GM12878 (cell line): ENCODE results near the gene TMUB1. TPM values are rescaled to one million over a fixed set of nuclear protein-coding genes. Genes with fewer than 3 reads are reported as not detected.

Experiments used
- ATAC-seq: fragments of 200-7000 bp; cut with Tn5 transposase; 3 replicates; pipeline ENCODE4 v1.9.1; 2020; ENCODE audit warnings: mild to moderate bottlenecking, moderate library complexity
- BruUV-seq: library from RNA; stranded (reverse); fragments of 400-500 nt; replicated peaks from 2 replicates; lab custom pipeline; 2021; lab: Mats Ljungman, UMichigan
- CTCF ChIA-PET: fragments of 300-600 bp; sonication (Branson Sonifier 250); formaldehyde crosslinking; extraction: SDS; loops from one replicate; lab custom pipeline; 2021; ENCODE audit warnings: inconsistent platforms; lab: Yijun Ruan, JAX
- POLR2A ChIA-PET: fragments of 350-600 bp; formaldehyde crosslinking; extraction: SDS; loops from one replicate; lab custom pipeline; 2021; ENCODE audit warnings: inconsistent platforms; lab: Charles Lee
- RAD21 ChIA-PET: fragments of 300-600 bp; sonication (Branson Sonifier 250); formaldehyde crosslinking; loops from one replicate; lab custom pipeline; 2023; ENCODE audit warnings: antibody characterized with exemption; ENCODE audit not compliant: unreplicated experiment; lab: Charles Lee
- SMC1A ChIA-PET: fragments of 300-600 bp; sonication (Branson Sonifier 250); formaldehyde crosslinking; loops from one replicate; lab custom pipeline; 2023; ENCODE audit not compliant: unreplicated experiment, uncharacterized antibody; lab: Charles Lee
- DNase-seq: peaks from one replicate; pipeline ENCODE4 v3.0.0-alpha.2; 2011; ENCODE audit warnings: low read depth, low spot score
- FAIRE-seq: peaks from 3 replicates; lab custom pipeline; 2011; peaks lifted over from hg19 to GRCh38; lab: Jason Lieb, UNC
- H2AFZ ChIP-seq: 2 replicates; pipeline ENCODE4 v1.6.0; 2011; ENCODE audit warnings: low read depth, low read length, control low read depth; ENCODE audit not compliant: control insufficient read depth
- H3K27ac ChIP-seq: 2 replicates; pipeline ENCODE4 v1.5.1; 2011; ENCODE audit warnings: control low read depth; ENCODE audit not compliant: control insufficient read depth, insufficient read depth
- H3K27me3 ChIP-seq, 2 experiments: replicated peaks in 1 of 2; 2 replicates each; pipeline versions ENCODE4 v1.6.0 to v1.6.1; 2011; ENCODE audit warnings: low read length in 1 of 2; ENCODE audit not compliant: control insufficient read depth in 2 of 2, insufficient read depth in 2 of 2
- H3K36me3 ChIP-seq, 2 experiments: 2 replicates each; pipeline ENCODE4 v1.5.1; 2011; ENCODE audit warnings: low read length in 1 of 2; ENCODE audit not compliant: control insufficient read depth in 2 of 2, insufficient read depth in 2 of 2
- H3K4me1 ChIP-seq: 2 replicates; pipeline ENCODE4 v1.6.1; 2011; ENCODE audit warnings: mild to moderate bottlenecking, low read length, moderate library complexity, mixed read lengths; ENCODE audit not compliant: control insufficient read depth, insufficient read depth
- H3K4me2 ChIP-seq: 2 replicates; pipeline ENCODE4 v1.6.0; 2011; ENCODE audit warnings: control low read depth; ENCODE audit not compliant: control insufficient read depth, insufficient read depth
- H3K4me3 ChIP-seq: fragments of 200-600 bp; sonication (generic); 2 replicates; pipeline ENCODE4 v1.5.1; 2016
- H3K79me2 ChIP-seq: 2 replicates; pipeline ENCODE4 v1.6.0; 2011; ENCODE audit warnings: low read length; ENCODE audit not compliant: control insufficient read depth, insufficient read depth
- H3K9ac ChIP-seq: 2 replicates; pipeline ENCODE4 v1.8.0; 2011; ENCODE audit warnings: low read length, control low read depth, mixed read lengths; ENCODE audit not compliant: control insufficient read depth, insufficient read depth
- H3K9me3 ChIP-seq: replicated peaks from 3 replicates; pipeline ENCODE4 v1.5.1; 2011; ENCODE audit warnings: mild to moderate bottlenecking, low read length; ENCODE audit not compliant: control insufficient read depth, insufficient read depth
- H4K20me1 ChIP-seq: 2 replicates; pipeline ENCODE4 v1.6.0; 2011; ENCODE audit not compliant: control insufficient read depth, insufficient read depth
- CBX5 ChIP-seq: sonication (generic); IDR thresholded peaks from 2 replicates; pipeline ENCODE4 v1.6.1; 2016; ENCODE audit warnings: low read depth, moderate library complexity, mild to moderate bottlenecking, inconsistent platforms
- E4F1 ChIP-seq: fragments of 450-650 bp; IDR thresholded peaks from 2 replicates; pipeline ENCODE4 v1.6.1; 2018; ENCODE audit warnings: borderline replicate concordance, mild to moderate bottlenecking; ENCODE audit not compliant: partially characterized antibody
- HDGF ChIP-seq: fragments of 450-650 bp; IDR thresholded peaks from 2 replicates; pipeline ENCODE4 v1.6.1; 2016; ENCODE audit warnings: antibody characterized with exemption
- MTA3 ChIP-seq: IDR thresholded peaks from 2 replicates; pipeline ENCODE4 v1.6.1; 2012; ENCODE audit warnings: low read length, inconsistent platforms, borderline replicate concordance
- NFIC ChIP-seq: IDR thresholded peaks from 2 replicates; pipeline ENCODE4 v1.6.1; 2012; ENCODE audit warnings: low read depth, mild to moderate bottlenecking, inconsistent platforms, low read length, moderate library complexity
- NR2C1 ChIP-seq: fragments of 450-650 bp; IDR thresholded peaks from 2 replicates; pipeline ENCODE4 v1.6.1; 2017; ENCODE audit warnings: antibody characterized with exemption, mild to moderate bottlenecking, moderate library complexity
- NR2F1 ChIP-seq: fragments of 450-650 bp; conservative IDR thresholded peaks from 2 replicates; pipeline ENCODE4 v1.6.1; 2017; ENCODE audit warnings: mild to moderate bottlenecking
- RELB ChIP-seq: fragments of 450-650 bp; IDR thresholded peaks from 2 replicates; pipeline ENCODE4 v1.6.1; 2017; ENCODE audit warnings: low read depth, mild to moderate bottlenecking, moderate library complexity
- SMC3 ChIP-seq: IDR thresholded peaks from 2 replicates; pipeline ENCODE4 v1.6.1; 2011; ENCODE audit warnings: low read length, improper control_type of control experiment, borderline replicate concordance
- SP1 ChIP-seq: IDR thresholded peaks from one replicate; pipeline ENCODE4 v1.6.1; 2011; ENCODE audit warnings: low read depth, low read length
- TAF1 ChIP-seq: IDR thresholded peaks from 2 replicates; pipeline ENCODE4 v1.6.1; 2011; ENCODE audit warnings: mild to moderate bottlenecking, low read depth, low read length, borderline replicate concordance
- WRNIP1 ChIP-seq: IDR thresholded peaks from 2 replicates; pipeline ENCODE4 v1.6.1; 2011; ENCODE audit warnings: low read depth, low read length, improper control_type of control experiment, borderline replicate concordance
- ZNF687 ChIP-seq: fragments of 450-650 bp; IDR thresholded peaks from 2 replicates; pipeline ENCODE4 v1.6.1; 2017; ENCODE audit warnings: mild to moderate bottlenecking, moderate library complexity
- WGBS: methylation state at CpG from one replicate; pipeline ENCODE4 v1.1.6; 2016; ENCODE audit warnings: low lambda C conversion rate; ENCODE audit not compliant: insufficient replicate concordance, insufficient coverage; ENCODE audit errors: missing lambda C conversion rate; 5-methylcytosine and 5-hydroxymethylcytosine counted together
- in situ Hi-C: fragments of 300-500 bp; cut with MboI; formaldehyde crosslinking; loops from 9 replicates; pipeline ENCODE4 v1.14.3; 2018; ENCODE audit warnings: mixed read lengths
- intact Hi-C: fragments of 100-400 bp; cut with micrococcal nuclease; formaldehyde crosslinking; loops from one replicate; pipeline ENCODE4 v1.14.2; 2022; ENCODE audit not compliant: unreplicated experiment
- polyA plus RNA-seq, 11 experiments: library from polyadenylated mRNA; depleted of rRNA in 4 of 11; unstranded in 6 of 11; stranded (reverse) in 5 of 11; fragments of >200 nt; fragmentation: Nextera tagmentation in 4 of 11; fragmentation: Illumina TruSeq in 1 of 11; extraction: Ambion mirVana in 4 of 11; extraction: Trizol in 1 of 11; gene quantifications; 1 replicate in 1 of 11; 2 replicates in 10 of 11; pipeline versions ENCODE4 v1.2.1 to v1.2.3, GENCODE V29; 2011 to 2016; ENCODE audit warnings: inconsistent platforms in 2 of 11, missing spikeins in 2 of 11, low read depth in 1 of 11
- total RNA-seq, 4 experiments: library from RNA; depleted of rRNA in 3 of 4; stranded (reverse); fragments of >200 nt in 3 of 4; fragmentation: Illumina TruSeq in 1 of 4; extraction: Trizol in 1 of 4; gene quantifications; 2 replicates each; pipeline versions ENCODE4 v1.2.1 to v1.2.3, GENCODE V29; 2013 to 2021

Gene TMUB1
- total and polyA plus RNA-seq, 10 of the 15 experiments (the other 5 are each of a cell fraction or from before 2014, with no cell fraction given) = 0.27 to 79.5 (median 41.3) TPM; not detected in 1

- no TSS peak for BruUV-seq
- in situ Hi-C loops = no loop called here
- no peak for FAIRE-seq
- TF ChIP-seq TAF1 = no peak
- no peak for TF ChIP-seq E4F1
- no peak for TF ChIP-seq MTA3
- no peak for TF ChIP-seq NR2F1
- no peak for TF ChIP-seq WRNIP1
- TF ChIP-seq NFIC = no peak
- TF ChIP-seq HDGF = no peak
- no peak for TF ChIP-seq NR2C1
- no peak for TF ChIP-seq CBX5
- no peak for TF ChIP-seq ZNF687
- no peak for TF ChIP-seq SMC3
- TF ChIP-seq RELB = no peak
- no peak for TF ChIP-seq SP1
These were observed 20.7 kb upstream of the TMUB1 start for GRCh38 chr7:151103973-151104372.

More at GRCh38 chr7:151103973-151104372, 20.7 kb upstream of the TMUB1 start:
- H3K27ac ChIP-seq = no peak overlapping the region
- no peaks in the 10 kb centered on the region; the same call in 1 of the 2 replicates for H4K20me1 ChIP-seq
- RAD21 ChIA-PET = no interaction called here
- intact Hi-C loops = no loop called here
- H3K4me1 ChIP-seq = no peaks in the 10 kb centered on the region
- POLR2A ChIA-PET = interaction anchor here (0.6 kb wide), 1 partner anchor 52 kb away, joined by 5 read pairs; no protein-coding TSS in a partner anchor
- SMC1A ChIA-PET = no interaction called here
- no peak overlapping the region for H3K4me3 ChIP-seq
- H3K36me3 ChIP-seq = peaks cover 4 to 5% of the 10 kb centered on the region in 2 experiments; a peak in 2 of 4 replicates
- H3K27me3 ChIP-seq = no peaks in the 10 kb centered on the region
- no peak for ATAC-seq
- CTCF ChIA-PET = interaction anchor here (1.1 to 1.5 kb wide), 3 partner anchors 14 to 44 kb away, joined by 3 to 4 read pairs (median 4); no protein-coding TSS in a partner anchor
- no peak for DNase-seq
- H2AFZ ChIP-seq = no peak overlapping the region
- no peak overlapping the region for H3K9ac ChIP-seq
- H3K4me2 ChIP-seq = no peak overlapping the region
- no peaks in the 10 kb centered on the region for H3K9me3 ChIP-seq
- WGBS = 86% methylated on average over 12 of the region's 12 CpGs
- H3K79me2 ChIP-seq = peaks cover 8% of the 10 kb centered on the region
